ENCODE results near the gene NTM.
"Not testable (repeated sequence)": the region's sequence is repeated elsewhere in the genome, so short reads cannot be mapped to it uniquely, and the experiment has no call there.

Gene NTM

DNA sequence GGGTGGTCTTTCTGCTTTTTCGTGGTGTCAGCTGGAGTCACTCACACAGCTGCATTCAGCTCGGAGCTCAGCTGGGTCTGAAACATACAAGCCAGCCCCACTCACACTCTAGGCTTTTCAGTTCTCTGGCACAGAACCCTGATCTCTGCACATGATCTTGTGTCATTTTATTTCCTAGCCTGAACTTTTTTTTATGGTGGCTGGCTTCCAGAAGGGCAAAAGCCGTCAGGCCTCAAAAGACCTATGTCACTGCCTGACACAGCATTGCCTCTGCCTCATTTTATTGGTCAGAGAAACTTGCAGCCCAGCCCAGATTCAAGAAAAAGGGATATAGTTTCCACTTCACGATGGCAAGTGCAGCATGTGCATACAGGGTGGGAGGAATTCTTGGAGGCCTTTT is 117.8 kb downstream of the NTM start:
- no peak for DNase-seq (ENCODE audit: extremely low read depth in 1 of 2, low read depth in 1 of 2)

DNA sequence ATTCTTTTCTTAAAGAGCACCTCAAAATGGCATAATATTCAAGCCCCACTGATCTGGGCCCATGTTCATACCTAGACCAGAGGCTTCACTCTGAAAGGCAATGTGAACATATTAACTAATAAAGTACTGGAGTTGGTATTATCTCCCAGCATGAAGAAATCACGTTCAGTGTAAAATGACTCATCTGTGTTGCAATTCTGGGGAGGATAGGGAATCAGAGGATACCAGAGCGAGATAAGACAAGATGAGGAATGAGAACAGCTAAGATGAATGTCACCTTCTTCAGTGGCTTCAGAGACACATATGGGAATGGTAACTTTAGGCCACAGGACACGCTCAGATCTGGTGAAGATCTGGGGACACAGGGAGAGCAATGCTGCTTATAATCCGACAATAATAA is 121.1 kb downstream of the NTM start:
- DNase-seq (ENCODE audit: extremely low read depth in 1 of 2, low read depth in 1 of 2): no peak

DNA sequence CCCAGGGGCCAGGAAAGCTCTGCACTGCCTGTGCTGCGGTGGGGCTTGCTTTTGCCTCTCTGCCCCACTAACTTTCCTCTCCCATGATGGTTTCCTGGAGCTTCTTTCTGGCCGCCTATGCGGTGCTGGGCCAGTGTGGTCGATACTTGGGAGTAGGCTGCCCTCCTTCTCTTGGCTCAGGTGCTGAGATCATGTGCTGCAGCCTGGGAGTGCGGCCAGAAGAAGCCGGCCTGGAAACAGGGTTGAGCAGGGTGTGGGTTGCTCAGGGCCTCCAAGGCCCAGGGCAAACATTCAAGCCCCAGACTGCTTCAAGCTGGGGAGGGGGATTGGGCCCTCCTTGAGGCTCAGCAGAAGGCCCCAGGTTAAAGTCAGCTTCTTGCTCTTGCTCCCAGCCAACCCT is 125.0 kb downstream of the NTM start:
- no peak for DNase-seq (ENCODE audit: extremely low read depth in 1 of 2, low read depth in 1 of 2)

DNA sequence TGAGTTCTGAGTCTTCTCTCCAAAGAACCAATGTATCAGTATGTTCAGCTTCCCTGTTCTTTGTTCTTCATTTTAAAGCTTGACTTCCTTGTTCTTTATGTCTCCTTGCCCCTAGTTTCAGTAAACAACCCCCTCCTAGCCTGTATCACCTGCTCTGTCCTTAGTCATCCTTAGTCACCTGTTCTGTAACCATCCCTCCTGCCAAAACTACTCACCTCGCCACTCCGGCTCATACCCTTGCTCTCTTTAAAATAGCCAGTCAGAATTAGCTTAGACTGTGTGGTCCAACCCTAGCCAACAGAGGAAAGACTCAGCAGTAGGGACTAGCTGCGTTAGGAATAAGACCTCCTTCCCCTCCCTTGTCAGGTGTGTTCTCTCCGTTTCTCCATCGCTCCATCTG is 127.3 kb downstream of the NTM start:
- DNase-seq (ENCODE audit: extremely low read depth in 1 of 2, low read depth in 1 of 2): not testable (repeated sequence)

DNA sequence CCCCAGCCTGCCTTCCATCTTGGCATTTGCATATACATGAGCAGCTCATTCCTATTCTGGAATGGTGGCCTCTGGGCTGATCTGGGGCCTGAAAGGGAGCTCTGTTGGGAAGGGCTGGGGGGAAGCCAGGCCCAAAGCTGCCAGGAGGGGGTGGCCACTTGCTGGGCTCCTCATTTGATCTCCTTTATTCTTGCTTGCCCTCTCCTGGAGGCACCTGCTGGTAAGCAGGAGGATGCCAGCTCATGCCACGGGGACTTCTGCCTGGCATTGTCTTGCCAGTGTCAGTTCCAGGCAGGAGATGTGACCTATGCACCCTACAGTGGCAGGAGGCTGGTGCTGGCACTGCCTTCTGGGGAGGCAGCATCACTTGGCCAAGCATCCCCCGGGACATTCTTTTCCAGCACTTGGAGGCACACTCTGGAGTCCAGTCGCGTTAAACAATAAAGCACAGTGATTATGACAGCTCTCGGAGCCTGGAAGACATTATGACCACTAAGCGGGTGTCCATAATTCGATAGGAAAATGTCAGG is 128.3 kb downstream of the NTM start:
- DNase-seq (ENCODE audit: extremely low read depth in 1 of 2, low read depth in 1 of 2): no peak

DNA sequence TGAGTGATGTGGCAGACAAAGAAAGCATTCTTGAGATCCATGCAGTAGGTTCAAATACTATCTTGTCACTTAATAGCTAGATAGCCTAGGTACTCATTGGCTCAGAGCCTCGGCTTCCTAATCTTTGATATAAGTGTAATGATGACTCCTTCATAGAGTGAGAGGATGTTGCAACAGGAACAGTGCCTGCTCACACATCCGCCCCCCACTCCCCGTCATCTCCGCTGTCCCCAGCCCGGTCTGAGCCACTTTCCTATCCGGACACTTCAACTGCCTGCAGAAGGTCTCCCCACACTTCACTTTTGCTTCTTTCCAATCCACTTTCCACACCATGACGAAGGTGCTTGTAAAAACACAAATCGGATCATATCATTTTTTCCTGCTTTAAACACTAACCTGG is 128.8 kb downstream of the NTM start:
- no peak for DNase-seq (ENCODE audit: extremely low read depth in 1 of 2, low read depth in 1 of 2)

DNA sequence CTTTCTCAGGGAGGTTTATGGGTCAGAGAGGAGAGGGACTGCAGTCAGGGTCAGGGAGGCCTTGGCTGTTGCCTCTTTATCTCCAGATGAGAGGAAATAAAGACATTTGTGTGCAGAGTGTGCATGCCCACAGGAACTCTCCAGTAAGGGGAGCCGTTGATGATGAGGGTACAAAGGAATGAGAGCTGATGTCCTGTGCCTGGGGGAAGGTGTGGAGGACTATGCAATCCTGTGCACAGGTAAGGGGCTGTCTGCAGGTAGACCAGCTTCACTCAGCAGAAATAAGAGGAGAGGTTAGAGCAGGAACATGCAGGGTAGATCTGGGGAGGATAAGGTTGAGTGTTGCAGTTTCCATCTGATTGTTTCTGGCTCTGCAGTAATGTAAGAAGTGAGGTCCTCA is 132.6 kb downstream of the NTM start:
- DNase-seq (ENCODE audit: extremely low read depth in 1 of 2, low read depth in 1 of 2): no peak

DNA sequence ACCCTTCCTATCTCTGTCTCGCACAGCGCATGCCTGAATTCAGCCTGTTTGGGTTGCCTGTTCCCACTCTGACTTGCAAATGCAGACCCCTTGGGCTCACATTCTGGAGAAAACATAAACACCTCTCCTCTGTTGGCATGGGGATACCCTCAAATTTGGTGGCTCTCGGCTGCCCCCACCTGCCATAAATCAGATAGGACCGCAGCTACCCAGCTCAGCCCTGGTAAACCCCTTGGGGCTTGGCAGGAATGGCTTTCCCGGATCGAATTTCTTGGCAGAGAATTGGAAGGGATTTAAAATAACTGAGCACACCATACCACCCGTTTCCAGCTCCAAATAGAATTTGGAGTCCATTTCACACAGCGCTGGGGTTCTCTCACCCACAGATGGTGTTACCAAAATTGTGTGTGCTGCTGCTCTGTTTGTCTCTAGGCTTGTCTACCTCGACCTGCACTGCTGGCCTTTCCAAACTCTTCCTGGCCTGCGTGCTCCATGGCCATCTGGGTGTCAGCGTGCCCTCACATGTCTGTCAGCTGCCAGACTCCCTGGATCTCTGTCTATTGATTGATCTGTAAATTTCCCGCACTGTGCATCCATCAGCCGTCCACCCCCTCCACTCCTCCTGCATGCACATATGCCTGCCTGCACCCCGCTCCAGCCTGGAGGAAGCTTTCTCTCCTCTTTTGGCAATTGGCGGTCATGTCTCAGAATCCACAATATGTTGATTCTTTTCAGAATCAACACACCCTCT is 134.0 kb downstream of the NTM start:
- DNase-seq (ENCODE audit: extremely low read depth in 1 of 2, low read depth in 1 of 2): no peak

DNA sequence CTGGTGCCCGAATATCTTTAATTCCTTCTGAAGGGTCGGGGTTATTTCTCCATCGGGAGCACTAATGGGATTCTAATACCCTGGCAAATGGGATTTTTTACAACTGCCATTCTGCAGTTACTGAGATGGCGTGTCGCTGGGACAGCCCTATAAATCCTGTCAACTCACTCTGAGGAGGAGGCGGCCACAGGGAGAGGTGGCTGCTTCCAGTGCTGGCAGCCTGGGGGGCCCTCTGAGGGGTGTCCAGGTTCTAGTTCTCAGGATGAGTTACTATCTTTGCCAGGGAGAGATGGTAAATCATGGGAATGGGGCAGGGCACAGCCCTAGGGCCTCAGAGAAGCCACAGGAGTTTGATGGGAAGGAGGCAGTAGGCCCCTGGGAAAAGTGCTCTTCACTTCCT is 135.9 kb downstream of the NTM start:
- DNase-seq (ENCODE audit: extremely low read depth in 1 of 2, low read depth in 1 of 2): no peak

DNA sequence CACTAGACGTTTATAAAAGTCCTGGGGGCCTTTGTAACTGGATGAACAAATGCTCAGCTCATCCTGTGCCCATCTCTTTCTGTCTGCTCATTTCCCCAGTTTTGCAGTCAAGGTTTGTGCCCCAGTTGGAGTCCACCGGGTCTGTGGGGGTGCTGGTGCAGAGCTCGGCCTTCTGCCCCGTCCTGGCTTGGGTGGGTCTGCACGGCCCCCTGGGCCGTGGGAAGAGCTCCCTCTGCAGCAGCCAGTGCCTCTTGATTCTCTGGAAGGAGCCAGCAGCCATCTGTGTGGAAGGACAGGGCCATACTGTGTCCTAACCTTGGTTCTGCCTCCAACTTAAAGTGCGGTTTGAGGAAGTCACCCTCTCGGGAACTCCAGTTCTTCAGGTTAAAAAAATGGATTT is 140.2 kb downstream of the NTM start:
- no peak for DNase-seq (ENCODE audit: extremely low read depth in 1 of 2, low read depth in 1 of 2)

DNA sequence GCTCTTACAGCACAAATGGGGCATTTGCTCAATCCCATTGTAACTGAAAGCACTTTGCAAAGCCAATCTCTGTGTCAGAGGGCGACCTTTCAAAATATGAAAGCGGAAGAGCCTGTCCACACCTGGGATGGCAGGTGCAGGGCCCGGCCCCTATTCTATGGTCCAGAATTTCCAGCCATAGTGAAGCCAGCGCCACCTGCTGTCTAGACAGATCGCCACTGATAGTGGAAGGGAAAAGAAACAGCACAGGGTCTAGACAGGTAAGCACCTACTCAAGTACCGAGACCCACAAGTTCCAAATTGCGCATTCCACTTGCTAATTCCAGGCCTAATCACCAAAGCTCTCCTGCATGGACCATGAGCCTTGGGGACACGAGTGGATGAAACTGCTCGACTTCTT is 141.4 kb downstream of the NTM start:
- no peak for DNase-seq (ENCODE audit: extremely low read depth in 1 of 2, low read depth in 1 of 2)

DNA sequence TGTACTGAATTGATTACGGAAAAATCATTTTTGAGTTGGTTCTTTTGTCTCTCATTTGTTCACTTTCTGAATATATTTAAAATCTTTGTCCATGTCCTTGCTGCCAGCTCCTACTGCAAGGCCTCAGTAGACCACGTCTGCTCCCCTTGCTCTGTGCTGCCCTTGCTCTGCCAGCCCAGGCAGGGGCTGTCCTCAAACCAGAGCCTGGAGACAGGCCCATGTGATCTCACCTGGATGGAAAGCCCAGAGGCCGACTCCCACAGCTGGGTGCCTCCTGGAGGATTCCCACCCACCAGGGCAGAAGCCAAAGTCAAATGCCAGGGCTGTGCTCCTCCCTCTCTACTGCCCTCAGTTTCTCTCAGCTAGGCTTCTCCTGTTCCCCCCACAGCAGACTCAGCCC is 141.8 kb downstream of the NTM start:
- DNase-seq (ENCODE audit: extremely low read depth in 1 of 2, low read depth in 1 of 2): no peak

DNA sequence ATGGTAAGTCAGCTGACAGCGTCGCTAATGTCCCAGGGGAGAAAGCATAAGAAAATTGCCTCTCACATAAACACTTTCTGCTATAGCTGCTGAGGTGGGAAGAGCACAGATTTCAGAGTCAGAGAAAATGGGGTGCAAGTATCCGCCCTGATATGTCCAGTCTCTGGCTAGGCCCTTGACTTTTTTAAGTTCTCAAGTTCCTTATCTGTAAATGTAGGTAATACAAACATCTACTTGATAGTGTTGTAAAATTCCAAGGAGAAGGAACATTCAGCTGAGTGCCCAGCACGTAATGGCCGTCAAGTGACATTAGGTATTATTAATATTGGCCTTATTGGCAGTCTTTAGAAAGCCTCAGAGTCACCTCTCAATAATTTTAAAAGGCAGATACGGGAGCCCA is 143.6 kb downstream of the NTM start:
- DNase-seq (ENCODE audit: extremely low read depth in 1 of 2, low read depth in 1 of 2): no peak

DNA sequence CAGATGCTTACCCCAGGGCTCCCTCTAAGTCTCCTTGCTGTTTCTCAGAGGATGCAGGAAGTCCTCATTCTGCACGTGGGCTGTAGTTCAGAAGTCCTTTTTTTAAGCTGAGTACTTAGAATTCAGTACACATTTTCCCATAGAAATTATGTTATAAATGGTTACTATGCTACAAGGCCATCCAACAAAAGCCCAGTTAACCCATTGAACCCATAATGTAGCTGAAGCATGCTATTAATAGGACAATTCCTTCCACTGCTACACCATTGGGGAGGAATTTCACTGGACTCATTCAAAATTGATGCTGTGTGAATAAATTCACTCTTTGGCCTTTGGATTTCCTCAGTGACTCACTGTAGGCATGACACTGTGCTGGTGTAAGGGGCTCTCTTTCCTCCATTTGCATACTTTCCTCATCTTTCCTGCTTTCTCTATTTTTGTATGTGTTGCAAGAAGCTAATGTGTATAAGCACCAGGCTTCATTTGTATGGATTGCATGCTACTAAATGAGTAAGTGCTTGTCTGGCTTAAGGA is 148.0 kb downstream of the NTM start:
- no peak for DNase-seq (ENCODE audit: extremely low read depth in 1 of 2, low read depth in 1 of 2)

DNA sequence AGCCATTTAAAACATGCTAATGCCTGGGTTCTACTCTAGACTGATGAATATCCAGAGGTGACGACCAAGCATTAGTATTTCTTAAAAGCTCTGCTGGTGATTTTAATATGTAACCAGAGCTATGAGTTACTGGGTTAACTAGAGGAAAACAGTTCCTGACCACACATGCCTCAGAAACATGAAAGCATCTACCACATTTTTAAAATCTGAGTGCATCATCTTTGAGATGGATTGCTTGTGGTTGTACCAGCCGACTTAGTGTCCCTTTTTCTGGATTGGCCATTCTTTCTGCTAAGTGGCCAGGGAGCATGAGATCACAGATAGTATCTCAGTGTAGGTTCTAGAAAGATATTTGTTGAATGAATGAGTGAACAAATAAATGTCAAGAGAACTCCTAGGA is 152.4 kb downstream of the NTM start:
- no peak for DNase-seq (ENCODE audit: extremely low read depth in 1 of 2, low read depth in 1 of 2)

DNA sequence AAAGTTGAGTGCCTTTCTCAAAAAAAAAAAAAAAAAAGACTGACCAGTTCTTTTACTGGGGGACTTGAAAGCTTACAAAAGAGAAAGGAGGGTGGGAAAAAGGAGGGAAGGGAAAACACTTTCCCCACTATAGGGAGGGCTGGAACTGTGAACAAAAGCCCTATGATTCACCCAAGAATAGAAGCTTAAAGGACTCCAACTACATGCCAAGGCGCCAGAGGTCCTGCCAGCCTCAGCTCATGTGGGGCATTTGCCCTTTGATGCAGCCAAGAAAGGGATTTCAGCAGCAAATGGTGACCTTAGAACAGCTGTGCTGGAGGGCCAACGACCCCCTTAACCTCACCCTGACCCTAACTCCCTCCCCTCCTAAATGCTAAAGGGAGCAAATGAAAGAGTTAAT is 160.0 kb downstream of the NTM start:
- DNase-seq (ENCODE audit: extremely low read depth in 1 of 2, low read depth in 1 of 2): no peak

DNA sequence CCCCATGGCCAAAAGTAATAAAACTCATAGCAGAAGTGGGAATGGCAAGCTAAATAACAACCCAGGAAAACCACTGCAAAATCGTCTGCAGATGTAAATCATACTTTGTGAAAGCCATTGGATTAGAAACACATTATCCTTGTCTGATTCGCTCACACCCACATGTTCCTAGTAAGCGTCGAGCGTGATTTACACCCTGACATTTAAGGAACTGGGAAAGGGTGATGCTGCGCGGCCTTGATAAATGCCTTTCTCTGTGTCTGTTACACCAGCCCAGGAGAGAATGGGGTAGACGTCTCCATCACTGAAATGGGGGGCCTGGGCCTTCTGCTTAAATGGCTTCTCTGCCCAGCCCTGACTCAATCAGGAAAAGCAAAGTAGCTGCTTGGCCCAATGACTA is 162.7 kb downstream of the NTM start:
- no peak for DNase-seq (ENCODE audit: extremely low read depth in 1 of 2, low read depth in 1 of 2)

DNA sequence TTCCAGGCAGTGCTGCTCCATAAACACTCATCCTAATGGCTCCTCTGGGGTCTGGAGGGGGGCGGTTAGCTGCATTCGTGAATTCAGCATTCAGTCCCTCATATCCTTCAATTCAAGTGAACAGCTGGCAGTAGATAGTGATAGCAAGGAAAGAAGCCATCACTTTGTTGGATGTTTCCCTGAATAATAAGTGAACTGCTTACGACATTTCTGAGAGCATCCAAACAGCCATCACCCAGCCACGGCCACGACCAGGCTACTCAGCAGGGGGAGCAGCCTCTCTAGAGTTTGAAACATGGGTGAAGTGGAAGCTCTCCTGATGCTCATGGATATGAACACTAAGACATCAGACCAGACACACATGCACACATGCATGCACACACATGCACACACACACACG is 163.6 kb downstream of the NTM start:
- DNase-seq (ENCODE audit: extremely low read depth in 1 of 2, low read depth in 1 of 2): no peak

DNA sequence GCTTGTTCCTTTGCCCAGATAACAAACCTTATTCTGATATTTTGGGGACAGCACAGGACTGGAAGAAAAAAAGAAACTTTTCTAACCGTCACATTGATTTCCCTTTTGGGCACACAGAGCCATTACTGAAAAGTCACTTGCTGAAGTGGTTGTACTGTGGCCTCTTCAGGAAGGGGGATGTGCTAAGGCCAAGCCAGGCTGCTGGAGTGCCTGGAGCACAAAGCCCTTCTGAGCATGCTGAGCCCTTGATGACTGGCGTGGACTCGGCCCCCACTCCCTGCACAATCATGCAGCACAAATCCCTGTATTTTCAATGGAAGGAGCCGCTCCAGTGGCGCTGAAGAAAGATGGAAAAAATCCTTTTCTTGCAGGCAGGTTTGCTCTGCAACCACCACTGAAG is 164.2 kb downstream of the NTM start:
- DNase-seq (ENCODE audit: extremely low read depth in 1 of 2, low read depth in 1 of 2): no peak

DNA sequence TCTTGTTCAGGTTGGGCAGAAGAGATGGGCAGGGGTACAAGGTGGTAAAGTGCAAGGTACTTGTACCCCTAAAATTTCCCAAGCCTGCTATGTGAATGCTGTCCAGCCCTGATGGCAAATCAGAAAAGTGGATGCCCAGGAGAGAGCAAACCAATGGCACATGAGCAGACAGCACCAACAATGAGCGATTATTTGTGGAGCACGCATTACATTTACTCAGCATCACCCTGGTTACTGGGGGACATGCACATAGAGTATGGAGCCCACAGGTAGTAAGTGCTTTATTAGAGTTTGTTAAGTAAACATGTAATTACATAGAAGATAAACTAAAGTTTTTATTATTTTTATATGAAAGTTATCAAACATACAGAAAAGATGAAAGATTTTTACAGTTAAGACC is 165.7 kb downstream of the NTM start:
- DNase-seq (ENCODE audit: extremely low read depth in 1 of 2, low read depth in 1 of 2): no peak

DNA sequence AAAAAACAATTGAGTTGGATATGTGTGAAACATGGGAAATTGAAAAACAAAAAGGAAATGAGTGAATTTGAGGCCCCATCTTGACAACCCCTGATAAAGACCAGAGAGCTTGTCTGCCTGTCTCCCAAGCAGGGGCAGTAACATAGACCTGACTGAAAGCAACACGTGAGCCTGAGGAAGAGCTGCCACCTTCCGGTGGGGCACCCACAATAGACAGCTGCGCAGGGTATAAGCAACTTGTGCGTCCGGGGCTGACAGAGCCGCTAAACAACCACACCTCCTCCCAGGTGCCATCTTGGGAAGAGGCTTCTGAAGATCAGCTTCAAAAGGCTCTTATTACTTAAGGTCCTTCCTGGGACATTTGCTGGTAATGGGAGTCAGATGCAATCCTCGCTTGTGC is 166.8 kb downstream of the NTM start:
- DNase-seq (ENCODE audit: extremely low read depth in 1 of 2, low read depth in 1 of 2): no peak

DNA sequence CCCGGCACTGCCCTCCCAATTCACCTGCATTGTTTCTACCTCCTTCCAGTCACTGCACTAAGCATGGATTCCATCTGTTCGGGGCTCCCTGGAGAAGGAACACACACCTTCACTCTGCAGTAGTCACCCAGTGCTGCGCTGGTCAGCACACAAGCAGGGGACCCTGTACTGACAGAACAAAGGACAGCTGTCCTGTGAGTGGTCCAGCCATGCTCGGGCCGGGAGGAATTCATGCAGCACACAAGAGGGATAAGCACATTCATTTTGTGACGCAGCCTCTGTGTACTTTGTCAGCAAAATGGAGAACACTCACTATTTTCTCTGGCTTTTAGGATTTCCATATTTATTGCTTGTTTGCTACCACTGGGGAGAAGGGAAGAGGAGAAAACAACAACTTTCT is 167.3 kb downstream of the NTM start:
- DNase-seq (ENCODE audit: extremely low read depth in 1 of 2, low read depth in 1 of 2): no peak

DNA sequence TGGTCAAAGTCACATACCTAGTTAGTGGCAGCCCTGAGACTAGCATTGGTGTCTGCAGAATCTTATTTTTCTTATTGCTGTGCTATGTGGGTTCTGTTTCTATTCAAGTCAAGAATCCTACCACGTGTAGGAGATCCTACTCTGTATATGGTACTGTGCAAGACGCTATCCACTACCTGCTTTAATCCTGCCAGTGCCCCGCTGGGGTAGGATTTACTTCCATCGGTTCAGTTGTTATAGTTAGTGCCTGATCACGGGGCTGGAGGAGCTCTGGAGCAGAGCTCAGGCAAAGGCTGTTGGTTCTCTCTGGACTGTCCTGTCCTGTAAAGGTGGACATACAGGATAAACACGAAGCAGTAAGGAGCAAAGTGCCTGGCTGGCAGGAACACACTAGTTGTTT is 167.9 kb downstream of the NTM start:
- no peak for DNase-seq (ENCODE audit: extremely low read depth in 1 of 2, low read depth in 1 of 2)

All from stimulated activated CD8-positive, alpha-beta memory T cell treated with anti-CD3 and anti-CD28 coated beads, Interleukin-7, amount 100 ng/mL, for 48 hours (primary cell).